IPS-18a (cell line): Measurements from ENCODE around the gene NLRC5.
"Not testable (repeated sequence)": the region's sequence is repeated elsewhere in the genome, so short reads cannot be mapped to it uniquely, and the experiment has no call there.

Source experiments
- H3K27ac ChIP-seq: one replicate; pipeline ENCODE4 v1.5.1; 2013; ENCODE audit warnings: low read length
- H3K27me3 ChIP-seq: one replicate; pipeline ENCODE4 v1.6.1; 2013; ENCODE audit warnings: mild to moderate bottlenecking, low read length; ENCODE audit not compliant: control insufficient read depth, insufficient read depth
- H3K36me3 ChIP-seq: one replicate; pipeline ENCODE4 v1.6.1; 2013; ENCODE audit warnings: low read depth, low read length; ENCODE audit not compliant: control insufficient read depth
- H3K4me1 ChIP-seq: one replicate; pipeline ENCODE4 v1.6.1; 2013; ENCODE audit warnings: low read depth, low read length; ENCODE audit not compliant: control insufficient read depth
- H3K4me3 ChIP-seq: one replicate; pipeline ENCODE4 v1.5.1; 2013; ENCODE audit warnings: low read length
- H3K9ac ChIP-seq: one replicate; pipeline ENCODE4 v1.6.1; 2013; ENCODE audit warnings: mild to moderate bottlenecking, low read length, moderate library complexity
- H3K9me3 ChIP-seq: one replicate; pipeline ENCODE4 v1.6.1; 2013; ENCODE audit warnings: low read depth, low read length; ENCODE audit not compliant: control insufficient read depth

NLRC5 gene

DNA sequence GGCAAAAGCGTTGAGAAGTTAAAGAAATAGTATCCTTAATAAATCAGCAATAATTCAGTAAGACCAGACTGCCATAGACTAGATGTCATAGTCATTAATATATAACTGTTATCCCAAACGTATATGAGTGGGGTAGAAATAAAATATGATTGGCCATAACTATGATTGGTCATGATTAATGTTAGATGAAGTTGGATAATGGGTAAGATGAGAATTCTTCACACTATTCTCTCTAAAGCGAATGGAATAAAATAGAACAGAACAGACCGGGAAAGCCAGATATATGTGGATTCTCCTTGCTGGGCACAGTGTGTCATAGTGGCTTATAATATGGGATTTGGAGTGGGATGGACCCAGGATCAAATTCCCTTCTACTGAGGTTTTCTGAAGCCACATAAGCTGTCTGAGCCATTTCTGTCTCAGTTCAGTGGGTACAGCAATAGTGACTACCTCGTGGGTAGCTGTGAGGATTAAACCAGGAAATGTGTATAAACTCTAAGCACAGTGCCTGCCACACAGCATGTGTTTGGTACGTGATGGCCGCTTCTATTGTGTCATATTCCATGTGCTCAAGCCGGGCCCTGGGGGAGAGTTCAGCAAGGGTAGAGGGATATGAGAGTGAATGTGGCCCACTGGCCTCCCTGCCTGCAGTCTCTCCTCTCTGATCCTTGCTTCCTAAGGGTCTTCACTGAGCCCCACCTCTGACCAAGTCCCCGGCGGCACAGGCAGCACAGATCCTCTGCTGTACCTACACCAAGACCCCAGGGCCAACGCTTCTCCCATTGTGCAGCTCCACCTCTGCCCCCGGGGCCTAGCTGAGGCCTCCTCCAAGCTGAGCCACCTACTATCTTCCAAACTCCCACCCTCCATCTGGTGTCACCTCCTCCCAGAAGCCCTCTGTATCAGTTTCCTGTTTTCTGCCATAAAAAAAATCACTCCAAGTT is 23.9 kb upstream of the NLRC5 start:
- H3K36me3 ChIP-seq: no peaks in the 10 kb centered on the region
- no peak overlapping the region for H3K27ac ChIP-seq
- H3K4me1 ChIP-seq: no peaks in the 10 kb centered on the region
- H3K9ac ChIP-seq: no peak overlapping the region
- no peaks in the 10 kb centered on the region for H3K27me3 ChIP-seq
- no peaks in the 10 kb centered on the region for H3K9me3 ChIP-seq
- no peak overlapping the region for H3K4me3 ChIP-seq

DNA sequence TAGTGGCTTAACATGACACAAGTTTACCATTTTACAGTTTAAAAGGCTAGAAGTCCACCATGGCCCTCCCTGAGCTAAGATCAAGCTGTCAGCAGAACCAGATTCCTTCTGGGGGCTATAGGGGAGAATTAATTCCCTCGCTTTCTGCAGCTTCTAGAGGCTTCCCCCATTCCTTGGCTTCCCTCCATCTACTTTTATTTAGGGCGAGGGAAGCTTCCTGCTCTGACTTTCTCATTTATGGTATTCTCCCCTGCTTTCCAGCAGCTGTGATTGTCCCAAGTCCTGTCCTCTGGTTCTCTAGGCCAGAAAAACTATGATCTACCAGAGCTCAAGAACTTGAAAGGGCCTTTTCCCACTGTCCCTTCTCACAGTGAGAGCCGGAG is 23.3 kb upstream of the NLRC5 start:
- Histone ChIP-seq H3K27me3 (no peaks in the 10 kb centered on the region), H3K9me3 (no peaks in the 10 kb centered on the region), H3K4me1 (no peaks in the 10 kb centered on the region), H3K9ac (no peak overlapping the region), H3K27ac (no peak overlapping the region), H3K36me3 (no peaks in the 10 kb centered on the region), H3K4me3 (no peak overlapping the region)

DNA sequence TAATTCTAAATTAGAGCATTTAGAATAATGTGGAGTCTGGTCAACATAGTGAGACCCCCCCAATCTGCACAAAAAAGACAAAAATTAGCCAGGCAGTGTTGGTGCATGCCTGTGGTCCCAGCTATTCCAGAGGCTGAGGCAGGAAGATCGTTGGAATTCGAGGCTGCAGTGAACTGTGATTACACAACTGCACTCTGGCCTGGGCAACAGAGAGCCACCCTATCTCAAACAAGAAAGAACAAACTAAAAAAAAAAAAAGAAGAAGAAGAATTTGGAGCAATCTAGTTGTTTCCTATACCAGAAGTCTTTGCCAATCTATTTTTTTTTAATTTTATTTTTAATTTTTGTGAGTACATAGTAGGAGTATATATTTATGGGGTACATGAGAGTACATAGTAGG is 21.6 kb upstream of the NLRC5 start:
- H3K27ac ChIP-seq: no peak overlapping the region
- H3K36me3 ChIP-seq: no peaks in the 10 kb centered on the region
- no peaks in the 10 kb centered on the region for H3K27me3 ChIP-seq
- H3K4me3 ChIP-seq: no peak overlapping the region
- no peak overlapping the region for H3K9ac ChIP-seq
- H3K4me1 ChIP-seq: no peaks in the 10 kb centered on the region
- no peaks in the 10 kb centered on the region for H3K9me3 ChIP-seq

DNA sequence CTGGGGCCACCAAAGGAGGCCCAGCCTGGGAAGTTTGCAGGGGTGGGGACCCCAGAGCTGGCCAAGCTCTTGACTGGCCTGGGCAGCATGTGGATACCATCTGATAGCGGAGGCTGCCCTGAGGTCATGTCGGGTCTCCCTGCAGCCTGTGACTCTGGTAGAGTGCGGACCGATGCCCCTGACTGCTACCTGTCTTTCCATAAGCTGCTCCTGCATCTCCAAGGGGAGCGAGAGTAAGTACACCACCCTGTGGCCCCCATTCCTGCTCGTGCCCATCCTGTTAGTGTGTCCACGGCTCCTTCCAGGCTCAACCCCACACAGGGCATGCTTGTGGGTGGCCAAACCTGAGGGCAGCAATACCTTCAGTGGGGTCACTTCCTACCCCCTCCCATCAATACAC is 19.6 kb upstream of the NLRC5 start:
- H3K36me3 ChIP-seq: no peaks in the 10 kb centered on the region
- no peaks in the 10 kb centered on the region for H3K4me1 ChIP-seq
- H3K27me3 ChIP-seq: no peaks in the 10 kb centered on the region
- H3K9ac ChIP-seq: no peak overlapping the region
- H3K27ac ChIP-seq: no peak overlapping the region
- H3K4me3 ChIP-seq: no peak overlapping the region
- no peaks in the 10 kb centered on the region for H3K9me3 ChIP-seq

DNA sequence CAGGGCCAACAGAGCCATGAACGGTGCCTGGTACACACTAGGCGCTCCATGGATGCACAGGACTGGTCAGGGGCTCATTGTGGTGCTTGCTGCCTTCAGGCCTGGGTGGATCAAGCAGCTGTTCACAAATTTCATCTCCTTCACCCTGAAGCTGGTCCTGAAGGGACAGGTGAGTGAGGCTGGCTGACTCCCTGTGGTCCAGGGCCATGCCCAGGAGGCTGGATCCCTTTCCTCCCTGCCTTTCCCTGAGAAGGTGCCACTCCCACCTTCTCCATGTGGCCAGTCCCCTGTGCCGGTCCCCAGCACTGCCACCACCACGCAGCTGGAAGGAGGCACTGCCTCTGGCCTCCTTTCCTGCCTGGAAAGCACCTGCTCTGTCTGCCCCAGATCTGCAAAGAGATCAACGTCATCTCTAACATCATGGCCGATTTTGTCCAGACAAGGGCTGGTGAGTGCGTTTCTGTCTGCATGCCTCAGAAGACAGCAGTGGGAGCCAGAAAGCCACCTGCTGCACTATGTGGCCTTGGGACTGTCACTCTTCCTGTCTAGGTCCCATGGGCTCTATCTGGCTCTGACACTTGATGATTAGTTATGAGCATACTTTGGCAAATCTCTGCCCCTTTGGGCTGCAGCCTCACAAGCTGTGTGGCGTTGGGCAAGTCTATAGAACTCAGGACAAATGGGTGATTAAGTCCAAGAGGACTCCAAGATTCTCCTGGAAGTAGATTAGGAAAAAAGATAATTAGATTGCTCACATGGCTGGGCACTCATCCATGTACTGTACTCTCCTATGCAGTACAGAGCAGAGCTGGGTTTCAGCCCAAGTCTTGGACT is 18.2 kb upstream of the NLRC5 start:
- no peaks in the 10 kb centered on the region for H3K36me3 ChIP-seq
- H3K27me3 ChIP-seq: no peaks in the 10 kb centered on the region
- H3K27ac ChIP-seq: no peak overlapping the region
- no peaks in the 10 kb centered on the region for H3K4me1 ChIP-seq
- no peaks in the 10 kb centered on the region for H3K9me3 ChIP-seq
- H3K9ac ChIP-seq: no peak overlapping the region
- no peak overlapping the region for H3K4me3 ChIP-seq

DNA sequence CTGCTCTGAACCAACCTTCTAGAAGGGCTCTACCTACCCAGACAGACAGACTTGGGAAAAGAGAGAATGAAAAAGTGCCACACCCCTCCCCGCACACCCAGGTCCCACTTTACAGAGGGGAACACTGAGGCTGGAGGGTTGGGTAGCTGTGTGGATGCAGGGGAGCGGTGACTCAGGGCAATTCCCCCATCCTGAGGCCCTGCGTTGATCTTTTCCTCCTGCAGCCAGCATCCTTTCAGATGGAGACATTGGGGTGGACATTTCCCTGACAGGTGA is 17.7 kb upstream of the NLRC5 start:
- no peaks in the 10 kb centered on the region for H3K36me3 ChIP-seq
- no peak overlapping the region for H3K4me3 ChIP-seq
- no peaks in the 10 kb centered on the region for H3K9me3 ChIP-seq
- no peaks in the 10 kb centered on the region for H3K4me1 ChIP-seq
- no peak overlapping the region for H3K9ac ChIP-seq
- no peak overlapping the region for H3K27ac ChIP-seq
- H3K27me3 ChIP-seq: no peaks in the 10 kb centered on the region

DNA sequence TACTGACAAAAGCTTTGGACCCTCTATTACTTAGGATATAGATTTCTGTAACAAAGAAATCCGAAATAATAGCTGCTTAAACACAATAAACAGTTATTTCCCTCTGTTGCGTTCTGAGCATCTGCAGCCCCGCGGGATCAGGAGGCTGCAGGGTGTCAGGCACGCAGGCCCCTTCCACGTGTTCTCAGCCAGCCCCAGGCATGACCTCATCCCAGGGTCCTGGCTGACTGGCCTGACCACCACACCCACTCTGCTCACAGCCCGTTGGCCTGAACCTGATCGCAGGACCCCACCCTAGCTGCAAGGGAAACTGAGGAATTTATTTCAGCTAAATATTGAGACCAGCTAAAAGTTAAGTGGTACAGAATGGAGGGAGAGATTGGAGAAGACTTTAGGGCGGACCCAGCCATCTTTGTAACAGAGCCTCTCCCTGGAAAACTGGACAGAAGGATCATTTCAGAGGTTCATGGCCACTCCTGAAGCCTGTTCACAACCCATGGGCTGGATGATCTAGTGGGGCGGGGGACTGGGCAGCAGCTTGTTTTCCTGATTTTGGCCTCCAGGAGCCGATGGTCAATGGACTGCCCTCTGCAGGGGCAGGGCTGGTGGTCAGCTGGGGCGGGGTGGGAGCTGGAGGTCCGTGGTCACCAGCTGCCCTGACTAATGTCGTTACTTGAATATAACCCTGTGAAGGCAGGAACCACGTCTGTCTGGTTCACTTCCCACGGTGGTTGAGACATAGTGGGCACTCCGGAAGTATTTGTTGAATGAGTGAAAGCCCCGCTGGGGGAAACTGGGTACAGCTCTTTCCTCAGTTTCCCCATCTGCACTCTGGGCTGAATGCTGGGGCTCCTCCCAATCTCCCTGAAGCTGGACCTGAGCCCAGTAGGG is 16.7 kb upstream of the NLRC5 start:
- H3K27me3 ChIP-seq: no peaks in the 10 kb centered on the region
- no peak overlapping the region for H3K27ac ChIP-seq
- H3K36me3 ChIP-seq: no peaks in the 10 kb centered on the region
- H3K4me3 ChIP-seq: no peak overlapping the region
- no peak overlapping the region for H3K9ac ChIP-seq
- H3K9me3 ChIP-seq: no peaks in the 10 kb centered on the region
- no peaks in the 10 kb centered on the region for H3K4me1 ChIP-seq

DNA sequence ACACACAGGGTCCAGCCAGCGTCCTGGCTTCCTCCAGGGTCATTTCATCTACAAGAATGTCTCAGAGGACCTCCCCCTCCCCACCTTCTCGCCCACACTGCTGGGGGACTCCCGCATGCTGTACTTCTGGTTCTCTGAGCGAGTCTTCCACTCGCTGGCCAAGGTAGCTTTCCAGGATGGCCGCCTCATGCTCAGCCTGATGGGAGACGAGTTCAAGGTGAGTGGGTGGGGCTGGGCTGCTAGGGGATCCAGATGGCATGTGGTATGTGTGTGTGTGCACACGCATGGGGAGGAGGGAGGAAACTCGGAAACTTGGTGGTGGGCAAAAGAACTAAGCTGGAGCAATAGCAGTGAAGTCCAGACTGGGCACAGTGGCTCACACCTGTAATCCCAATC is 16.1 kb upstream of the NLRC5 start:
- no peaks in the 10 kb centered on the region for H3K9me3 ChIP-seq

DNA sequence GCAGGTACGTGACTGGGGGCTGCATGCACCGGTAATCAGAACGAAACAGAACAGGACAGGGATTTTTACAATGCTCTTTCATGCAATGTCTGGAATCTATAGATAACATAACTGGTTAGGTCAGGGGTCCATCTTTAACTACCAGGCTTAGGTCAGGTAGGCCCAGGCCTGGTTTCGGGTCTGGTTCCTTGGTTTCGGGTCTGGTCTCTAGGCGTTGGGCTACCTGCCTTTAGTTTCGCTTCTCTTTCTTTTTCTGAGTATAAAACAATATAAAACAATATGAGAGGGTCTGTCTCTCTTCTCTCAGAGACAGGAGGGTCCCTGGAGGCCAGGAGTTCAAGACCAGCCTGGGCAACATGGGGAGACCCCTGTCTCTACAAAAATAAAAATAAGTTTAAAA is 15.5 kb upstream of the NLRC5 start:
- H3K4me1 ChIP-seq, H3K27ac ChIP-seq, H3K4me3 ChIP-seq: not testable (repeated sequence)

More for the DNA sequence above, 16.1 kb upstream of the NLRC5 start:
- H3K4me3 ChIP-seq: no peak overlapping the region
- H3K36me3 ChIP-seq: no peaks in the 10 kb centered on the region
- H3K9ac ChIP-seq: no peak overlapping the region
- no peak overlapping the region for H3K27ac ChIP-seq
- no peaks in the 10 kb centered on the region for H3K27me3 ChIP-seq
- no peaks in the 10 kb centered on the region for H3K4me1 ChIP-seq

DNA sequence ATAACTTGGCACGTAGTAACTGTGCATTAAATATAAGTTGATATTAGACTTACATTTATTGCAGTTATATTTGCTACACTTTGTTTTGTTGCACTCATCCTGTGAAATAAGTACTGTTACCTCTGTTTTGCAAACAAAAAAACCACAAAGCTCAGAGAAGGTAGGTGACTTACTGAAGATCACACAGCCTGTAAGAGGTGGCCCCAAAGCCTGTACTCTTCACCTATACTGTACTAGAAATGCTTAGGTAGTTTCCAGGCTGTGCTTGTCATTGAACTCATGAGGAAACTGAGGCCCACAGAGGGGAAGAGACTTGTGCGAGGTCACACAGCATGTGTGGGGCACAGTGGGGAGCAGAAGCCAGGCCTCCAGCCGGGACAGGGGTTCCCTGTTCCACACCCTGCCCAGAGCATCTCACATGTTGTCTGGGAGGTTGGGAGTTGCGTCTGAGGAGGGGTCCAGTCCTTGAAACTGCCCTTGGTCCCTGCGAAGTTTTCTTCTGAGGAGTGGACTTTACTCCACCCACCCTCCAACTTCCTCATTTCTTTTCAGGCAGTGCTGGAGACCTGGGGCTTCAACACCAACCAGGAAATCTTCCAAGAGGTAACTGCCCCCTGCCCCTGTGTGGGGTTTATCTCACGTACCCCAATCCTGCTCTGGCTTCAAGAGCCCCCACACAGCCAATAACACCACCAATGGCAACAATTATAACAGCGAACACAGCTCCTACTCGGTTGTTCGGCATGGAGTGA is 14.6 kb upstream of the NLRC5 start:
- no peak overlapping the region for H3K9ac ChIP-seq
- no peak overlapping the region for H3K27ac ChIP-seq
- no peaks in the 10 kb centered on the region for H3K27me3 ChIP-seq
- H3K36me3 ChIP-seq: no peaks in the 10 kb centered on the region
- no peaks in the 10 kb centered on the region for H3K4me1 ChIP-seq
- no peak overlapping the region for H3K4me3 ChIP-seq
- no peaks in the 10 kb centered on the region for H3K9me3 ChIP-seq

More for the DNA sequence above, 15.5 kb upstream of the NLRC5 start:
- not testable (repeated sequence) for H3K36me3 ChIP-seq, H3K9me3 ChIP-seq, H3K9ac ChIP-seq, H3K27me3 ChIP-seq

DNA sequence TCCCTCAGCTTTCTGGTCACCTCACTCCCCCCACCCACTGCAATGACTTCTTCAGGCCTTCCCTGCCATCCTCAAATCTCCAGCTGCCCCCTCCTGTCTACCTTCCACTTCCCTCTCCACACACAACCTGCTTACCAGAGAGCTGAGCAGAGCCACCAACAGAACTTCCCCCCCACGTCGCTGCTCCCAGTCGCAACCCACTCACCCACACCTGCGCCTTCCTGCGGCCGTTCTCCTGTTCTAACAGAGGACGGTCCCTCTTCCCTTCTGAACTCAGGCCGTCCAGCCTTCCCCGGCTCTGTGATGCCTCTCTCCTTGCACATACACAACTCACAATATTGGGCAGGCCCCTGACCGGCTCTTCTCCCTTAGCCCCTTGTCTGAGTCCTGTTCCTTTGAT is 13.6 kb upstream of the NLRC5 start:
- H3K4me1 ChIP-seq: no peaks in the 10 kb centered on the region
- H3K36me3 ChIP-seq: no peaks in the 10 kb centered on the region
- no peak overlapping the region for H3K9ac ChIP-seq
- H3K9me3 ChIP-seq: no peaks in the 10 kb centered on the region
- H3K4me3 ChIP-seq: no peak overlapping the region
- H3K27me3 ChIP-seq: no peaks in the 10 kb centered on the region
- no peak overlapping the region for H3K27ac ChIP-seq
